Left cardiac atrium (tissue), 4 donors: ENCODE measurements around the gene ZNF648. TPM values are rescaled to one million over a fixed set of nuclear protein-coding genes. Genes with fewer than 3 reads are reported as not detected.
"Not testable (repeated sequence)": the region's sequence is repeated elsewhere in the genome, so short reads cannot be mapped to it uniquely, and the experiment has no call there.

Source experiments
- ATAC-seq, 2 donors: fragments of 200-7000 bp; cut with Tn5 transposase; one replicate each; pipeline ENCODE4 v1.9.1; 2020; ENCODE audit warnings: mild to moderate bottlenecking in 2 of 2, moderate library complexity in 2 of 2
- DNase-seq: peaks from one replicate; pipeline ENCODE4 v3.0.0-alpha.2; 2020
- intact Hi-C, 2 donors: fragments of 100-400 bp; cut with DNase I; formaldehyde crosslinking; loops; one replicate each; pipeline versions ENCODE4 v1.14.1 to v1.15.1; 2022 to 2023
- long read RNA-seq: library from polyadenylated mRNA; unstranded; transcript quantifications from one replicate; pipeline ENCODE4 v2.0.0, GENCODE V29; 2021
- total RNA-seq, 2 donors: library from RNA; stranded (reverse); fragmentation: NEBNext Ultra II Directional; extraction: Animal tissue kit (Norgen Biotek cat#: 25700); gene quantifications; one replicate each; pipeline ENCODE4 v1.2.1, GENCODE V29; 2021
- donor health status: DM: no; HTN: yes; CAD: no.
- donor health status: DM: no; HTN: yes; CAD: no; lungs with severe emphysema.
- donor health status: DM: yes; HTN: yes; CAD: no.
- donor health status: Dilated cardiomyopathy.

Gene ZNF648
- total RNA-seq: not detected
- long read RNA-seq: 0 reads

- intact Hi-C loops: no loop called here
- ATAC-seq: no peak
- no peak for DNase-seq
These were observed at the start of gene ZNF648 for GRCh38 chr1:182061594-182061993. Gene ZNF648 (minus strand): TSS chr1:182061712. CDS start chr1:182058010, 3,702 bp downstream.

- intact Hi-C loops: no loop called here
- ATAC-seq: no peak
- DNase-seq: no peak
These were observed 49.1 kb upstream of the ZNF648 start for GRCh38 chr1:182110635-182111034.

GRCh38 chr1:182109771-182110170 is 48.3 kb upstream of the ZNF648 start:
- intact Hi-C loops: no loop called here
- DNase-seq: no peak
- no peak for ATAC-seq

- intact Hi-C loops: no loop called here
- DNase-seq (no peak), ATAC-seq (no peak)
These were observed 45.7 kb upstream of the ZNF648 start for GRCh38 chr1:182107209-182107608.

- DNase-seq (no peak), ATAC-seq (no peak)
- intact Hi-C loops: no loop called here
These were observed 40.5 kb upstream of the ZNF648 start for GRCh38 chr1:182102043-182102416.

GRCh38 chr1:182101415-182102042 is 40.0 kb upstream of the ZNF648 start:
- ATAC-seq (no peak), DNase-seq (no peak)
- intact Hi-C loops: no loop called here

- DNase-seq (no peak), ATAC-seq (no peak)
- intact Hi-C loops: no loop called here
These were observed 36.8 kb upstream of the ZNF648 start for GRCh38 chr1:182098301-182098700.

- intact Hi-C loops: no loop called here
- no peak for ATAC-seq
- DNase-seq: no peak
These were observed 34.4 kb upstream of the ZNF648 start for GRCh38 chr1:182095946-182096345.

- DNase-seq, ATAC-seq, intact Hi-C loops: not testable (repeated sequence)
These were observed 33.0 kb upstream of the ZNF648 start for GRCh38 chr1:182094514-182095005.

GRCh38 chr1:182093781-182094180 is 32.3 kb upstream of the ZNF648 start:
- ATAC-seq: no peak
- no peak for DNase-seq
- intact Hi-C loops: no loop called here

- intact Hi-C loops: no loop called here
- peak in 1 of 2 donors; percentile 67 for ATAC-seq
- no peak for DNase-seq
These were observed 30.8 kb upstream of the ZNF648 start for GRCh38 chr1:182092336-182092735.

- intact Hi-C loops: no loop called here
- DNase-seq: no peak
- ATAC-seq: no peak
These were observed 29.6 kb upstream of the ZNF648 start for GRCh38 chr1:182091083-182091482.

GRCh38 chr1:182087719-182088350 is 26.3 kb upstream of the ZNF648 start:
- DNase-seq (no peak), ATAC-seq (no peak)
- intact Hi-C loops: loop anchor here (5.0 to 10.0 kb wide), 4 partner anchors 54 to 603 kb away; partner anchors contain the start of gene CACNA1E (in 1 of the 2)

GRCh38 chr1:182087304-182087703 is 25.8 kb upstream of the ZNF648 start:
- intact Hi-C loops: loop anchor here (5.0 to 10.0 kb wide), 4 partner anchors 55 to 603 kb away; partner anchors contain the start of gene CACNA1E (in 1 of the 2)
- DNase-seq (no peak), ATAC-seq (no peak)

- ATAC-seq: no peak
- intact Hi-C loops: loop anchor here (5.0 to 10.0 kb wide), 4 partner anchors 56 to 602 kb away; partner anchors contain the start of gene CACNA1E (in 1 of the 2)
- DNase-seq: no peak
These were observed 25.1 kb upstream of the ZNF648 start for GRCh38 chr1:182086620-182087019.

GRCh38 chr1:182086136-182086535 is 24.6 kb upstream of the ZNF648 start:
- DNase-seq (no peak), ATAC-seq (no peak)
- intact Hi-C loops: loop anchor here (5.0 to 10.0 kb wide), 4 partner anchors 56 to 601 kb away; partner anchors contain the start of gene CACNA1E (in 1 of the 2)

GRCh38 chr1:182085726-182086125 is 24.2 kb upstream of the ZNF648 start:
- intact Hi-C loops: loop anchor here (5.0 to 10.0 kb wide), 4 partner anchors 57 to 601 kb away; partner anchors contain the start of gene CACNA1E (in 1 of the 2)
- no peak for DNase-seq
- no peak for ATAC-seq

GRCh38 chr1:182084487-182085316 is 23.2 kb upstream of the ZNF648 start:
- intact Hi-C loops: loop anchor here (1.0 to 10.0 kb wide), 7 partner anchors 58 to 703 kb away; partner anchors contain the start of genes CACNA1E (in 1 of the 2) and NPL (in 1 of the 2)
- ATAC-seq (peak; percentile 95), DNase-seq (peak; percentile 84)

GRCh38 chr1:182083851-182084486 is 22.5 kb upstream of the ZNF648 start:
- no peak for DNase-seq
- ATAC-seq: peak in 1 of 2 donors; percentile 8
- intact Hi-C loops: loop anchor here (1.0 to 10.0 kb wide), 5 partner anchors 312 to 703 kb away; partner anchors contain the start of genes CACNA1E (in 1 of the 2) and NPL (in 1 of the 2)
